Measurements from ENCODE around the gene CACNA2D1. TPM values are rescaled to one million over a fixed set of nuclear protein-coding genes. Genes with fewer than 3 reads are reported as not detected.

CACNA2D1 gene
- total RNA-seq, 1 experiment from 2014 or later, result 0.27 TPM

- H3K27ac ChIP-seq (ENCODE audit: low read depth, low read length), result no peak overlapping the region
- no peaks in the 10 kb centered on the region for H3K79me2 ChIP-seq (ENCODE audit: insufficient read depth, low read length)
- CTCF ChIA-PET, result interaction anchor here (2.2 kb wide), 1 partner anchor 40 kb away, joined by 4 read pairs; no protein-coding TSS in a partner anchor
- no peak for DNase-seq (ENCODE audit: low read depth, low spot score)
- RAD21 ChIA-PET (ENCODE audit: low non-redundant PET in 1 of 2, low total read pairs in 2 of 2, uncharacterized antibody in 2 of 2, unreplicated experiment in 2 of 2), result no interaction called here
- H3K4me2 ChIP-seq (ENCODE audit: low read length), result no peak overlapping the region
- H3K4me1 ChIP-seq (ENCODE audit: control insufficient read depth in 1 of 2, insufficient read depth in 2 of 2, low read length in 2 of 2), result no peaks in the 10 kb centered on the region
- H3K27me3 ChIP-seq (ENCODE audit: insufficient read depth, low read length), result no peaks in the 10 kb centered on the region
- no peak for ATAC-seq
- TF ChIP-seq ATF3 (IDR thresholded peaks at IDR 0.05) (no peak), RAD21 (IDR thresholded peaks at IDR 0.05; ENCODE audit: low read depth) (no peak), REST (IDR thresholded peaks at IDR 0.05; ENCODE audit: low read depth) (no peak), SIN3A (IDR thresholded peaks at IDR 0.05; ENCODE audit: low read depth) (no peak), CEBPB (IDR thresholded peaks at IDR 0.05; ENCODE audit: low read depth) (no peak), FOSL1 (IDR thresholded peaks at IDR 0.05; ENCODE audit: low read depth) (no peak), EZH2phosphoT487 (IDR thresholded peaks at IDR 0.05; ENCODE audit: borderline replicate concordance) (no peak), CBX3 (IDR thresholded peaks at IDR 0.05; ENCODE audit: low read depth) (no peak), ZBTB33 (IDR thresholded peaks at IDR 0.05; ENCODE audit: extremely low read depth, insufficient replicate concordance, low read length) (no peak), EZH2 (IDR thresholded peaks at IDR 0.05) (no peak)
- POLR2A ChIA-PET, result no interaction called here
- no peaks in the 10 kb centered on the region for H3K36me3 ChIP-seq (ENCODE audit: control insufficient read depth in 1 of 2, insufficient read depth in 2 of 2, low read length in 2 of 2)
- intact Hi-C loops (cut with micrococcal nuclease), result no loop called here
- H4K20me1 ChIP-seq (ENCODE audit: insufficient read depth), result no peaks in the 10 kb centered on the region
- no peaks in the 10 kb centered on the region for H3K9me3 ChIP-seq (ENCODE audit: control insufficient read depth in 1 of 2, insufficient read depth in 1 of 2, low read depth in 1 of 2, low read length in 2 of 2)
- no peak overlapping the region for H3K9ac ChIP-seq (ENCODE audit: low read length)
- H2AFZ ChIP-seq (ENCODE audit: low read depth, low read length, poor library complexity, severe bottlenecking), result no peak overlapping the region
- H3K9me2 ChIP-seq (ENCODE audit: insufficient read depth), result no peaks in the 10 kb centered on the region
- BruUV-seq (replicated peaks), result no TSS peak
- H3K4me3 ChIP-seq (replicated peaks in 1 of 2; ENCODE audit: low read depth in 1 of 2, low read length in 2 of 2), result no peak overlapping the region
Observed at GRCh38 chr7:82273886-82274285, 169.7 kb downstream of the CACNA2D1 start.

All from HCT116 (cell line).